ENCODE data around the gene PI3. TPM values are rescaled to one million over a fixed set of nuclear protein-coding genes. Genes with fewer than 3 reads are reported as not detected.

PI3 gene
- total RNA-seq, 4 donors from 2014 or later, result not detected

- H3K4me3 ChIP-seq, result no peak overlapping the region
- intact Hi-C loops (cut with DNase I; ENCODE audit: low total_unique reads), result no loop called here
- DNase-seq, result no peak
- no peak overlapping the region for H3K27ac ChIP-seq
- no peaks in the 10 kb centered on the region for H3K9me3 ChIP-seq
- H3K27me3 ChIP-seq, result no peaks in the 10 kb centered on the region
- TF ChIP-seq CTCF (IDR thresholded peaks at IDR 0.05) (no peak), POLR2A (IDR thresholded peaks at IDR 0.05) (no peak)
- no peaks in the 10 kb centered on the region for H3K36me3 ChIP-seq
- H3K4me1 ChIP-seq, result no peaks in the 10 kb centered on the region
Observed at GRCh38 chr20:45218636-45219035, 43.9 kb downstream of the PI3 start.

GRCh38 chr20:45221076-45221475 lies 46.4 kb downstream of the PI3 start, which contains the start of gene SEMG2:
Gene SEMG2, plus strand, starts transcription at chr20:45221373. Its CDS starts 17 bp downstream, at chr20:45221390.
- no peak within 1 kb of the TSS for H3K4me3 ChIP-seq

GRCh38 chr20:45223136-45223535 lies 48.4 kb downstream of the PI3 start:
- TF ChIP-seq CTCF (IDR thresholded peaks at IDR 0.05) (no peak), POLR2A (IDR thresholded peaks at IDR 0.05) (no peak)
- no peaks in the 10 kb centered on the region for H3K27me3 ChIP-seq
- no peak overlapping the region for H3K4me3 ChIP-seq
- no peaks in the 10 kb centered on the region for H3K36me3 ChIP-seq
- no peak for DNase-seq
- no peaks in the 10 kb centered on the region for H3K9me3 ChIP-seq
- no peak overlapping the region for H3K27ac ChIP-seq
- intact Hi-C loops (cut with DNase I; ENCODE audit: low total_unique reads), result no loop called here
- H3K4me1 ChIP-seq, result no peaks in the 10 kb centered on the region

More at GRCh38 chr20:45221076-45221475, 46.4 kb downstream of the PI3 start, which contains the start of gene SEMG2:
- H3K9me3 ChIP-seq, result no peaks in the 10 kb centered on the region
- TF ChIP-seq POLR2A (IDR thresholded peaks at IDR 0.05) (no peak), CTCF (IDR thresholded peaks at IDR 0.05) (no peak)
- intact Hi-C loops (cut with DNase I; ENCODE audit: low total_unique reads), result no loop called here
- no peaks in the 10 kb centered on the region for H3K27me3 ChIP-seq
- DNase-seq, result no peak
- no peaks in the 10 kb centered on the region for H3K36me3 ChIP-seq
- H3K4me1 ChIP-seq, result no peaks in the 10 kb centered on the region
- H3K27ac ChIP-seq, result no peak within 1 kb of the TSS

Other genes with a start within 250 kb of the PI3 start
- 10 to 100 TPM; 11.1 to 15.6 (median 12.5) TPM for gene TOMM34, start 214.5 kb upstream of the PI3 start, total RNA-seq
- gene STK4, start 208.4 kb upstream of the PI3 start, total RNA-seq, result 10 to 100 TPM in 3 of 4 donors, 1 to 10 TPM in 1; 9.0 to 43.6 (median 29.6) TPM
- gene KCNS1, start 73.8 kb upstream of the PI3 start, total RNA-seq, result under 1 TPM in 1 of 4 donors, not detected in 3; 0.97 TPM
- not detected for gene WFDC5, start 59.7 kb upstream of the PI3 start, total RNA-seq
- gene WFDC12, start 50.4 kb upstream of the PI3 start, total RNA-seq, result not detected
- not detected for gene SEMG1, start 32.1 kb downstream of the PI3 start, total RNA-seq
- not detected for gene SEMG2, start 46.5 kb downstream of the PI3 start, total RNA-seq
- 10 to 100 TPM in 3 of 4 donors, 1 to 10 TPM in 1; 1.0 to 57.4 (median 20.9) TPM for gene SLPI, start 79.7 kb downstream of the PI3 start, total RNA-seq
- gene RBPJL, start 131.9 kb downstream of the PI3 start, total RNA-seq, result not detected
- 1 to 10 TPM in 1 of 4 donors, not detected in 3; 5.6 TPM for gene MATN4, start 133.4 kb downstream of the PI3 start, total RNA-seq
- gene SDC4, start 173.5 kb downstream of the PI3 start, total RNA-seq, result 10 to 100 TPM in 3 of 4 donors, 1 to 10 TPM in 1; 7.9 to 77.9 (median 48.4) TPM
- gene SYS1, start 188.3 kb downstream of the PI3 start, total RNA-seq, result 10 to 100 TPM; 19.0 to 35.6 (median 25.0) TPM
- gene TP53TG5, start 203.4 kb downstream of the PI3 start, total RNA-seq, result 1 to 10 TPM in 1 of 4 donors, not detected in 3; 1.9 TPM
- 10 to 100 TPM in 3 of 4 donors, 1 to 10 TPM in 1; 7.5 to 84.2 (median 62.4) TPM for gene DBNDD2, start 233.4 kb downstream of the PI3 start, total RNA-seq
- 10 to 100 TPM; 28.7 to 89.2 (median 62.6) TPM for gene PIGT, start 241.2 kb downstream of the PI3 start, total RNA-seq

Data from uterus (tissue), 4 donors.